Measurements from ENCODE around the gene SLC6A9.

The SLC6A9 gene

GRCh38 chr1:44008259-44008658, 23.0 kb downstream of the SLC6A9 start:
- DNase-seq (ENCODE audit: low spot score), result no peak

DNA sequence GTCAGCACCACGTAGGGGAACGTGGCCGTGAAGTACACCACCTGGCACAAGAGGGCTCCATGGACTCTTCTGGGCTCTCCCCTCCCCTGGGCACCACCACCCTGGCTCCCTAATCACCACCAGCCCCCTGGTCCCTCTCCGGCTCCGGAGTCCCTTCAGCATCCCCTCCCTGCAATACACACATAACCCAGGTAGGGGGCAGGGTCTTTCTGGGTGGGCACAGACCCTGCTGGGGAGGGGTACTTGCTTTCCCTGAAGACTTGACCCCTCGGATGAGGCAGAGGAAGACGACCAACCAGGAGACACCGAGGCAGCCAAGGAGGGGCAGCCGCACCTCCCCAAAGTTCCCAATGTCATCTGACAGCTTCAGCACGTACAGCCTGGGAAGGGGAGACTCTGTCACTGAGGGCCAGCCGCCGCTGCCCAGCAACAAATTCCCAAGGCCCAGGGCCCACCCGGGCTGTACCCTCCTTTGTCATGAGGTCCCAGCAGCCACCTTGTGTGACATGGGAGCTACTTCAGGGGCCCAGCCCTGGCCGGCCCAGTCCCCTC, 28.6 kb downstream of the SLC6A9 start:
- DNase-seq (ENCODE audit: low spot score), result no peak

DNA sequence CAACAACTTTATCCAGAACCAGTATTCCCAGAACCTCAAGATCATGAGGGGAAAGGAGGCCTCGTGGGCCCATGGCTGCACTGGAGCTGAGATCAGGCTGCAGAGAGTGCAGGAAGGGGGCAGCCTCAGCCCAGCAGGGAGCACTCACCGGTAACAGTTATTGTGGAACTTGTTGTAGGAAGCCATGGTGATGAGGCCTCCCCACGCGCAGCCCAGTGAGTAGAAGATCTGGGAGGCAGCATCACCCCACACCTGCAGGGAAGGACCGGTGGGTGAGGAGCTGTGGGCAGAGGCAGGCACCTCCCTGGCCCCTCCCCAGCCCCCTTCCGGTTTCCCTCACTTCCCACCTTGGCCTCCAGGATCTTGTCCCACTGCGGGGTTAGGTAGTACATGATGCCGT, 29.1 kb downstream of the SLC6A9 start:
- DNase-seq (ENCODE audit: low spot score), result no peak

GRCh38 chr1:44000122-44000665, 31.1 kb downstream of the SLC6A9 start:
- no peak for DNase-seq (ENCODE audit: low spot score)

DNA sequence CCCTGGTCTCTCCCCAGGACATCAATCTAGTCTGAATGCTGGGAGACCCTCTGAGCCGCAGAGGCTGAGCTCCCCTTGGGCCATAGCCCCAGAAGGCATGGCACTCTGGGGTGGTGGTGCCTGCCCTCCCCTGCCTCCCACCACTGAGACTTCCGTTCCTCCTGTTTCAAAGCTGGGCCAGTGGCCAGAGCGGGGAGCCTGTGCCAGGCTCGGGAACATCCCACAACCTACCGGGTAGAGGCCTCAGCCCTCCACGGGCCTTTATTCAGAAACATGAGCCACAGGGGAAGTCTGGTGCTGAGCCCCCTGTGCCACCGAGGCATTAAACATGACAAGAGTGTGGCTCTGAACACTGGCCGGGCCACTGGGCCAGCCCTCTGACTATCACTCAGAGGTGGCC, 31.8 kb downstream of the SLC6A9 start:
- no peak for DNase-seq (ENCODE audit: low spot score)

DNA sequence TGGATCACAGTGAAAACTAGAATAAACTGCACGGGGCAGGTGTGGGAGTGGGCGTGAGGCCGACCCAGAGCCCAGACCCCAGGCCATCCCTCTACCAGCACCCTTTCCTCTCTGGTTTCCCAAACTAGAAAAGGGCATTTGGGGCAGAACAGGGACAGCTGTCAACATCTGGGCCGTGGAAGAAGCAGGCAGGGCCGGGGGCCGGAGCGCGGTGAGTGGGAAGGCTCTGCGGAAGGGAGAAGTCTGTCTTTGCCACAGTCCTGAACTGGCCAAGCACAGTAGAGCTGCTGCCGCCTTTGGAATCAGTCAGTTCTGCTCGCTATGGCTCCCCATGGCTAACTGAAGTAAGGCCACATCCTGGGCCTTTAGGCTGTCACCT, 33.3 kb downstream of the SLC6A9 start:
- DNase-seq (ENCODE audit: low spot score), result no peak

- DNase-seq (ENCODE audit: low spot score), result no peak
These were observed 33.8 kb downstream of the SLC6A9 start for GRCh38 chr1:43997295-43997999.

DNA sequence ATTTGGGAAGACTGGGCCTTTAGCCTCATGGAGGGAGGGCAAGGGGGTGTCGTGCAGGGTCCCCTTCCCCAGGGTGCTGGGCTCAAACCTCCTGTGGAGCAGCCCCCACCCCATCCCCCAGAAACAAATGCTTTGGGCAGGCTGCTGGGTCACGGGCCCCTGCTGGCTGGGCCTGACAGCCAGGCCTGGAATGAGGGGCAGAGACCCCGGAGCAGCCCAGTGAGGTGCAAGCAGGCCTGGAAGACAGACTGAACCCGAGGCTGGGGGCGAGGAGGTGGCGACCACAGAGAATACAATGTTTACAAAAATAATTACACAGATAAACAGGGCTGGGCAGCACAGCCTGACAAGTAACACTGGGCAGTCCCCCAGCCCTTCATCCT, 34.5 kb downstream of the SLC6A9 start:
- no peak for DNase-seq (ENCODE audit: low spot score)

DNA sequence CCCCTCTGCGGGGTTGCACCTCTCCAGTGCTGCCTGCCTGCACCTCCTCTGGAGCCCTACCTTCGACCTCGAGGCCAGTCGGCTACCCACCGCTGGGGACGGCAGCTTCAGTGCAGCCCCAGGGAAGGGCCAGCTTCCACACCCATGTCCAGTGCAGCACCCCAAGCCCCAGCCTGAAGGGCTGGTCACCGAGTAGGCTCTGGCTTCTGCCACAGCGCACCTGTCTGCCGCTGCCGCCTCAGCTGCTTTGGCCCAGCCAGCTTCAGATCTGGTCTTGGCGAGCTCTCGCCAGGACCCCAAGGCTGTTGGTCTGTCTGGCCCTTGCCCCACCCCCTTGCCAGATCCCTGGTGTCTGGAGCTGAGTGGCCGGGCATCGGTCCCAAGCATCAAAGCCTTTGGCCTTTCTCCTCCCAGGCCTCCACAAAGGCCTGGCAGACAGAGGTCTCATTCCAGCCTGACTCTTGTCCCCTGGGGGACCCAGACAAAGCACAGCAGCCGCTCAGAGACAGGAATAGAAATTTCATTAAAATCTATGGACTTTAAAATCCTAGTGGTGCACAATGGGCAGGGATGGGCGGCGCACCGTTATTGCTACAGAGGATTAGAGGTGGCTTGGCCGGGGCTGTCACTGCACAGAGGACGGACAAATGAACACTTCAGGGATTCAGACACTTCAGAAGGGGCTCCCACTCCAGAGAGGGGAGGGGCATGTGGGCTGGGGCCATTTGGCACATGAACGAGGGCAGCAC, 35.1 kb downstream of the SLC6A9 start:
- DNase-seq (ENCODE audit: low spot score), result no peak

DNA sequence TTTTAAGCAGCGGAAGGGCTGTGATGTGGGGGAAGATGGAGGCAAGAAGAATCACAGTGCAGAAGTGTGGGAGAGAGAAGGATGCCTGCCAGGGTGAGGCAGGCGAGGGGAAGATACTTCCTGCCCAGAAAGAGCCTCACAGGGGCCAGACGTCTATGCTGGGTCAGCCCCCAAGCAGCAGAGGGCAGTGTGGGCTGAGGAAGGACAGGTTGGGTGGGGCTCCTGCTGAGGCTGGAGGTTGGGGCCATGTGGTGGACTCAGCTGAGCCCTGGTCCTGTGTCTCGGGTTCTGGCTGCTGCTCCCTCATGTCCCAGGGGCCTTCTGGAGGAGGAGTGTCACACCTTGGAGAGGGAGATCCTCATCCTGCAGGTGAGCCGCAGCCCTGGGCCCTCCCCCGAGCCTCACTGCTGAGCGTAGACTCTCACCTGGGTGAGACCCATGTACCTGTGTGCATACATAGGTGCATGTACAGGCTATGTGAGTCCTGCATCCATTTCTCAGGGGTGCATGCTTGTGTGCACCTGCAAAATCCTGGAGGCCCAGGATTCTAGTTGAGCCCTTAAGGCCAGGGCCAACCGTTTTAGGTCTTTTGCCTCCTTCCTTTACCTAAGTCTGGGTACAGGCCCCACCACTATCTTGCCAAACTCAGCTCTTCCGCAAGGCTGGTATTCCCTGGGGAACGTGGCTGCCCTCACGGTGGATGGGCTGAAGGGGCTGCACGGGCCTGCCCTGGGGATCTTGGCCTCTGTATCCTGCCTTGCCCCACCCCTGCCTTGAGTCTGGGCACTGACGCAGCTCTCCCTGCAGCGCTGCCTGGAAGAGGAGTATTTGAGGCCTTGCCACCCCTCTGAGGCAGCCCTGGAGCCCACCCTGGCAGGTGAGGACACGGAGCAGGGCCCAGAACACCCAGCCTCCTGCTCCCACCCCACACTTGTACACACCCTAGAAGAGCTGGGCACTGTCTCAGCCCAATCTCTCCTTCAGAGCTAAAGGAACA, 36.2 kb downstream of the SLC6A9 start:
- DNase-seq (ENCODE audit: low spot score), result peak; percentile 74

- DNase-seq (ENCODE audit: low spot score), result no peak
These were observed 37.2 kb downstream of the SLC6A9 start for GRCh38 chr1:43994071-43994470.

GRCh38 chr1:43993206-43993914, 37.9 kb downstream of the SLC6A9 start:
- no peak for DNase-seq (ENCODE audit: low spot score)

- DNase-seq (ENCODE audit: low spot score), result no peak
These were observed 38.8 kb downstream of the SLC6A9 start for GRCh38 chr1:43992232-43992995.

DNA sequence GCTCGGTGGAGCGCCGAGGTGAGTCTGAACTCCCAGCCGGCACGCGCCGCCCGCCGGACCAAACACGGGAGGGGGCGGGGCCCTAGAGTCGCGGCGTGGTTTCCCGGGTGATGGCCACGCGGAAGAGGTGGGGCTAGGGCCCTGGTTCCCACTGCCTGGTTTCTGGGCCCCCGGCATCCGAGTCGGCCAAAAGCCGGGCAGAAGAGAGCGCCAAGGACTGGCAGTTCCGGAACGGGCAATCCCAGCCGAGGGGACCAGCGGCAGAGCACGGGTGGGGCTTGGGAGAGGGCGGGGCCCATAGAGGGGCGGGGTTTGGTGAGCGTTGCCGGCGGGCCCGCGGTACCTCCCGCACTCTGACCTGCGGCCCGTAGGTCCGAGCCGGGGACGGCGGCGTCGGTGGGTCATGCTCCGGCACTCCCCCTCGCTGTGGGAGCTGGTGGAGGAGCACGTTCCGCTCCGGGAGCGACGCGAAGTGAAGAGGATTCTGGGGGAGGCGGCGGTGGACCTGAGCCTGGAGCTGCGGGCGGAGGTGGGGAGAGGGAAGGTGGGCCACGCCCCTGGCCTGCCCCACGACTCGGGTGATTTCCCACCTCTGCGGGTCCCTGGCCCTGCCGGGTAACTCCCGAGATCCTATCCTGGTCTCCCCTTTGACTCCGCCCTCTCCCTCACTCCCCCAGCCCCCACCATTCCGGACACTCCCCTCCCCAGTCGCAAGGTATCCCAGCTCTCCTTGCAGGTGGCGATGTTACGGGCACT, 39.6 kb downstream of the SLC6A9 start, which contains the start of gene CCDC24:
Gene CCDC24 (plus strand): TSS at position 124 of the 756 bp plus-strand sequence. CDS start 280 bp downstream, at position 404.
- peak; percentile 54 for DNase-seq (ENCODE audit: low spot score)

DNA sequence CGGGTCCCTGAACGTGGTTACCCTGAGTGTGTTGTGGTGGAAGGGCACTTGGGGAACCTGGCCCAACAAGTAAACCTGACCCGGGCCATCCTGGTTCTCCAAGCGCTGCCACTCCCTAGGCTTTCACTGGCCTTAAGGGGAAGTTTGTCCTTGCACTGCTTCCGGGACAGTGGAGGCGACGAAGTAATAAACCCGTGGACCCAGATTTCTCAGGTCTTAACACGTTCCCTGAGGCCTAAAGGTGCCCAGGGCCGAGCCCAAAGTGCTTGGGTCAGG, 40.1 kb downstream of the SLC6A9 start:
- DNase-seq (ENCODE audit: low spot score), result no peak

GRCh38 chr1:43990271-43991199, 40.7 kb downstream of the SLC6A9 start:
- no peak for DNase-seq (ENCODE audit: low spot score)

GRCh38 chr1:43987159-43987902, 43.9 kb downstream of the SLC6A9 start:
- no peak for DNase-seq (ENCODE audit: low spot score)

- DNase-seq (ENCODE audit: low spot score), result no peak
These were observed 44.5 kb downstream of the SLC6A9 start for GRCh38 chr1:43986712-43987111.

Measured in SK-N-DZ (cell line).